Measurements from ENCODE around the gene PDIK1L. TPM values are rescaled to one million over a fixed set of nuclear protein-coding genes. Genes with fewer than 3 reads are reported as not detected.

PDIK1L gene
- total and polyA plus RNA-seq, 7 donors: 1.4 to 7.0 (median 4.7) TPM

GRCh38 chr1:26169669-26170471, 58.2 kb downstream of the PDIK1L start, which contains the start of gene ZNF593:
Gene ZNF593 (plus strand): TSS chr1:26169908. CDS start chr1:26169984, 76 bp downstream.
- H3K27ac ChIP-seq: peak within 1 kb of the TSS; percentile 90
- intact Hi-C loops (cut with DNase I): loop anchor here (5.0 to 10.0 kb wide), 3 partner anchors 152 to 275 kb away; no protein-coding TSS in a partner anchor
- peak within 1 kb of the TSS; percentile 77 for H3K4me3 ChIP-seq
- peak; percentile 93 to 97 for DNase-seq
- peaks cover 17% of the 10 kb centered on the region for H3K4me1 ChIP-seq
- no peaks in the 10 kb centered on the region for H3K36me3 ChIP-seq (ENCODE audit: insufficient read depth in 1 of 2, low read depth in 1 of 2)
- WGBS, 3 donors: 1% methylated on average over 68 to 76 of the region's 76 CpGs
- no peaks in the 10 kb centered on the region for H3K27me3 ChIP-seq (ENCODE audit: insufficient read depth in 3 of 3, low read length in 2 of 3)
- TF ChIP-seq, protein P1, sequence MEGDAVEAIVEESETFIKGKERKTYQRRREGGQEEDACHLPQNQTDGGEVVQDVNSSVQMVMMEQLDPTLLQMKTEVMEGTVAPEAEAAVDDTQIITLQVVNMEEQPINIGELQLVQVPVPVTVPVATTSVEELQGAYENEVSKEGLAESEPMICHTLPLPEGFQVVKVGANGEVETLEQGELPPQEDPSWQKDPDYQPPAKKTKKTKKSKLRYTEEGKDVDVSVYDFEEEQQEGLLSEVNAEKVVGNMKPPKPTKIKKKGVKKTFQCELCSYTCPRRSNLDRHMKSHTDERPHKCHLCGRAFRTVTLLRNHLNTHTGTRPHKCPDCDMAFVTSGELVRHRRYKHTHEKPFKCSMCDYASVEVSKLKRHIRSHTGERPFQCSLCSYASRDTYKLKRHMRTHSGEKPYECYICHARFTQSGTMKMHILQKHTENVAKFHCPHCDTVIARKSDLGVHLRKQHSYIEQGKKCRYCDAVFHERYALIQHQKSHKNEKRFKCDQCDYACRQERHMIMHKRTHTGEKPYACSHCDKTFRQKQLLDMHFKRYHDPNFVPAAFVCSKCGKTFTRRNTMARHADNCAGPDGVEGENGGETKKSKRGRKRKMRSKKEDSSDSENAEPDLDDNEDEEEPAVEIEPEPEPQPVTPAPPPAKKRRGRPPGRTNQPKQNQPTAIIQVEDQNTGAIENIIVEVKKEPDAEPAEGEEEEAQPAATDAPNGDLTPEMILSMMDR (IDR thresholded peaks at IDR 0.05): peak; percentile 90
- ATAC-seq: peak; percentile 94 to 97 (median 96)
- no peaks in the 10 kb centered on the region for H3K9me3 ChIP-seq

GRCh38 chr1:26170472-26170821, 58.8 kb downstream of the PDIK1L start:
- TF ChIP-seq, protein P1 (IDR thresholded peaks at IDR 0.05): no peak
- 65 to 75% (median 70%) methylated on average over 9 of the region's 9 CpGs for WGBS, 3 donors
- ATAC-seq (peak in 3 of 4 donors; percentile 2 to 20 (median 9)), DNase-seq (no peak)
- intact Hi-C loops (cut with DNase I): no loop called here
- H3K4me3 ChIP-seq: peak overlapping the region; percentile 77
- H3K9me3 ChIP-seq: no peaks in the 10 kb centered on the region
- H3K36me3 ChIP-seq (ENCODE audit: insufficient read depth in 1 of 2, low read depth in 1 of 2): no peaks in the 10 kb centered on the region
- no peaks in the 10 kb centered on the region for H3K27me3 ChIP-seq (ENCODE audit: insufficient read depth in 3 of 3, low read length in 2 of 3)
- H3K4me1 ChIP-seq: peaks cover 17% of the 10 kb centered on the region
- H3K27ac ChIP-seq: peak overlapping the region; percentile 90

DNA sequence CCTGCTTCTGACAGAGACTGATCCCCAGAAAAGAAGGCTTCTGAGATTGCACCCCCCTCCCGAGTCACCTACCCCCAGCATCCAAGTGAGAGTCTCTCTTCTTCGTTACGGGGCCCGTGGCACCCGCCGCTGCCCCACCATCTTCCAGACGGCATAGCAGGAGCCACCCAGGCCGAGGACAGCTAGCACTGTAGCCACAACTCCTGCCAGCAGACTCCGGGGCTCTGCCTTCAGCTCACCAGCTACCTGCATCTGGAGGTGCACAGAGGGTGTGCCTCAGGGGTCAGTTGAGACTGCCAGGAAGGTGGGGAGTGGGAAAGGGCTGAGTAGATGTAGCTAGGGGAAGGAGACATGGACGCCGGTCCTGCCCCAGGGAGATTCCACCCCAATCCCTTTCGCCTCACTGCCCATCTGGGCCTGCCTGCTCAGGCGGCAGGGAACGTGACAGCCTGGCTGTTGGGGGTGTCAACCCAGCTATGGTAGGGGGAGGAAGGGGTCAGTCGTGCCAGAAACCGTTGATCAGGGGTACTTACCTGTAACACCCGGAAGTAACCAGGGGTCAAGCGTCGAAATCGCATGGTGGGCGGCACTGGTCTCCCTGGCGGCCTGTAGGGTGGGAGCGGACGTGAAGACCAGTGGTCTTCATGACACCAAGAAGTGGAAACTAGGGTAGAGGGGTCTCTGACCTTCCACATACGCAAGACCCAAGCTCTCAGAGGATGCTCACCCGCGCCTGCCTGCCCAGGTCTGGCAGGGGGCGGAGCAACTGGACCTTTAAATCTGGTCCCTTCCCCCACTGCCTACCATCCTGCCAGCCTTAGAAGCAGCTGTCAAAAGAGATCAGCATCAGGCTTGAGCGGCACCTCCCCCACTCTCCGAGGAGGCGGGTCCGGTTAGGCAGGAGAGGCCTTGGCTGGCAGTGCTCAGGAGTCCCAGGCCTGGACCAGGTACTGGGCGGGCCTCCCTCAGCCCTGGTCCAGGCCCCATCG, 59.8 kb downstream of the PDIK1L start, which contains the start of gene ZNF593OS:
ZNF593OS (minus strand) TSS at position 749 of the 989 bp plus-strand sequence; CDS start at position 578, 171 bp downstream.
- H3K36me3 ChIP-seq (ENCODE audit: insufficient read depth in 1 of 2, low read depth in 1 of 2): no peaks in the 10 kb centered on the region
- peak; percentile 53 to 69 (median 64) for ATAC-seq
- H3K4me3 ChIP-seq: peak within 1 kb of the TSS; percentile 77
- H3K27me3 ChIP-seq (ENCODE audit: insufficient read depth in 3 of 3, low read length in 2 of 3): no peaks in the 10 kb centered on the region
- no peaks in the 10 kb centered on the region for H3K9me3 ChIP-seq
- H3K4me1 ChIP-seq: peaks cover 17% of the 10 kb centered on the region
- WGBS, 3 donors: 80 to 86% (median 83%) methylated on average over 34 of the region's 34 CpGs
- H3K27ac ChIP-seq: peak within 1 kb of the TSS; percentile 90
- intact Hi-C loops (cut with DNase I): no loop called here
- TF ChIP-seq, protein P1 (IDR thresholded peaks at IDR 0.05): no peak
- peak; percentile 49 to 80 for DNase-seq

Other genes with a start within 250 kb of the PDIK1L start
- 1 to 10 TPM; 2.2 to 3.7 (median 2.6) TPM for gene PAQR7, start 236.1 kb upstream of the PDIK1L start, total RNA-seq
- 1 to 10 TPM; 2.1 to 2.9 (median 2.2) TPM for gene PAQR7, start 236.1 kb upstream of the PDIK1L start, polyA plus RNA-seq
- 10 to 100 TPM; 10.1 to 29.2 (median 16.6) TPM for gene STMN1, start 205.4 kb upstream of the PDIK1L start, total RNA-seq
- 10 to 100 TPM in 2 of 3 donors, 1 to 10 TPM in 1; 7.6 to 24.8 (median 14.3) TPM for gene STMN1, start 205.4 kb upstream of the PDIK1L start, polyA plus RNA-seq
- gene PAFAH2, start 113.8 kb upstream of the PDIK1L start, total RNA-seq: 10 to 100 TPM in 3 of 4 donors, 1 to 10 TPM in 1; 5.5 to 15.8 (median 13.3) TPM
- 10 to 100 TPM in 1 of 3 donors, 1 to 10 TPM in 2; 5.1 to 30.1 (median 8.8) TPM for gene PAFAH2, start 113.8 kb upstream of the PDIK1L start, polyA plus RNA-seq
- gene EXTL1, start 90.0 kb upstream of the PDIK1L start, total RNA-seq: 1 to 10 TPM in 3 of 4 donors, under 1 TPM in 1; 0.39 to 4.6 (median 2.1) TPM
- gene EXTL1, start 90.0 kb upstream of the PDIK1L start, polyA plus RNA-seq: 1 to 10 TPM in 1 of 3 donors, under 1 TPM in 2; 0.61 to 1.1 (median 0.90) TPM
- 1 to 10 TPM in 3 of 4 donors, under 1 TPM in 1; 0.32 to 7.8 (median 4.2) TPM for gene SLC30A2, start 65.7 kb upstream of the PDIK1L start, total RNA-seq
- gene SLC30A2, start 65.7 kb upstream of the PDIK1L start, polyA plus RNA-seq: 1 to 10 TPM in 1 of 3 donors, under 1 TPM in 2; 0.21 to 1.2 (median 0.70) TPM
- 1,000 to 10,000 TPM in 1 of 4 donors, 100 to 1,000 TPM in 2, 10 to 100 TPM in 1; 74.2 to 2,937 (median 350) TPM for gene TRIM63, start 44.2 kb upstream of the PDIK1L start, total RNA-seq
- gene TRIM63, start 44.2 kb upstream of the PDIK1L start, polyA plus RNA-seq: 1,000 to 10,000 TPM in 2 of 3 donors, 100 to 1,000 TPM in 1; 369 to 2,799 (median 1,951) TPM
- gene FAM110D, start 47.3 kb downstream of the PDIK1L start, total RNA-seq: 1 to 10 TPM; 1.2 to 2.9 (median 1.3) TPM
- 1 to 10 TPM; 1.4 to 1.7 (median 1.7) TPM for gene FAM110D, start 47.3 kb downstream of the PDIK1L start, polyA plus RNA-seq
- gene C1orf232, start 57.1 kb downstream of the PDIK1L start, total RNA-seq: not detected
- gene C1orf232, start 57.1 kb downstream of the PDIK1L start, polyA plus RNA-seq: not detected
- gene ZNF593, start 58.1 kb downstream of the PDIK1L start, total RNA-seq: 100 to 1,000 TPM in 1 of 4 donors, 10 to 100 TPM in 3; 75.2 to 116 (median 78.3) TPM
- gene ZNF593, start 58.1 kb downstream of the PDIK1L start, polyA plus RNA-seq: 100 to 1,000 TPM in 2 of 3 donors, 10 to 100 TPM in 1; 65.7 to 236 (median 162) TPM
- 1 to 10 TPM; 1.6 to 4.2 (median 2.9) TPM for gene ZNF593OS, start 60.0 kb downstream of the PDIK1L start, total RNA-seq
- gene ZNF593OS, start 60.0 kb downstream of the PDIK1L start, polyA plus RNA-seq: under 1 TPM; 0.16 to 0.70 (median 0.44) TPM
- gene CNKSR1, start 65.7 kb downstream of the PDIK1L start, total RNA-seq: 10 to 100 TPM; 54.8 to 90.4 (median 73.0) TPM
- gene CNKSR1, start 65.7 kb downstream of the PDIK1L start, polyA plus RNA-seq: 10 to 100 TPM; 11.0 to 45.3 (median 24.5) TPM
- gene CATSPER4, start 78.8 kb downstream of the PDIK1L start, total RNA-seq: under 1 TPM in 1 of 4 donors, not detected in 3; 0.24 TPM
- under 1 TPM in 1 of 3 donors, not detected in 2; 0.01 TPM for gene CATSPER4, start 78.8 kb downstream of the PDIK1L start, polyA plus RNA-seq
- gene CEP85, start 122.4 kb downstream of the PDIK1L start, total RNA-seq: 10 to 100 TPM; 16.0 to 52.5 (median 41.1) TPM
- gene CEP85, start 122.4 kb downstream of the PDIK1L start, polyA plus RNA-seq: 10 to 100 TPM; 14.8 to 24.2 (median 18.0) TPM
- gene SH3BGRL3, start 168.3 kb downstream of the PDIK1L start, total RNA-seq: 10 to 100 TPM; 21.4 to 30.6 (median 22.6) TPM
- 10 to 100 TPM; 10.9 to 78.1 (median 18.2) TPM for gene SH3BGRL3, start 168.3 kb downstream of the PDIK1L start, polyA plus RNA-seq
- gene UBXN11, start 194.8 kb downstream of the PDIK1L start, total RNA-seq: 1 to 10 TPM; 3.5 to 7.0 (median 3.9) TPM
- gene UBXN11, start 194.8 kb downstream of the PDIK1L start, polyA plus RNA-seq: 1 to 10 TPM; 3.9 to 6.8 (median 5.8) TPM
- gene CD52, start 206.1 kb downstream of the PDIK1L start, total RNA-seq: 1 to 10 TPM; 2.1 to 4.2 (median 4.1) TPM
- gene CD52, start 206.1 kb downstream of the PDIK1L start, polyA plus RNA-seq: 1 to 10 TPM; 2.9 to 3.9 (median 3.6) TPM
- 1 to 10 TPM in 1 of 4 donors, under 1 TPM in 1, not detected in 2; 0.56 to 2.9 TPM for gene CRYBG2, start 242.3 kb downstream of the PDIK1L start, total RNA-seq
- under 1 TPM in 1 of 3 donors, not detected in 2; 0.01 TPM for gene CRYBG2, start 242.3 kb downstream of the PDIK1L start, polyA plus RNA-seq